Parathyroid adenoma (tissue), 2 donors: ENCODE measurements around the gene MIR17HG.

Experiments
- H2AFZ ChIP-seq: fragments of 300-600 bp; sonication (generic); one replicate; pipeline ENCODE4 v1.7.0; 2017; ENCODE audit warnings: antibody characterized with exemption, mild to moderate bottlenecking
- H3K27ac ChIP-seq: fragments of 300-600 bp; sonication (generic); one replicate; pipeline ENCODE4 v1.7.0; 2017
- H3K27me3 ChIP-seq: fragments of 300-600 bp; sonication (generic); one replicate; pipeline ENCODE4 v1.7.0; 2017; ENCODE audit warnings: low read length; ENCODE audit not compliant: control insufficient read depth, insufficient read depth
- H3K36me3 ChIP-seq: fragments of 300-600 bp; sonication (generic); one replicate; pipeline ENCODE4 v1.7.0; 2017; ENCODE audit warnings: low read length; ENCODE audit not compliant: control insufficient read depth, insufficient read depth
- H3K4me1 ChIP-seq: fragments of 300-600 bp; sonication (generic); one replicate; pipeline ENCODE4 v1.7.0; 2017; ENCODE audit warnings: control low read depth
- H3K4me2 ChIP-seq: fragments of 300-600 bp; sonication (generic); one replicate; pipeline ENCODE4 v1.7.0; 2017; ENCODE audit warnings: low read length
- H3K4me3 ChIP-seq: fragments of 300-600 bp; sonication (generic); one replicate; pipeline ENCODE4 v1.7.0; 2017; ENCODE audit warnings: low read depth, low read length
- H3K79me2 ChIP-seq: fragments of 300-600 bp; sonication (generic); one replicate; pipeline ENCODE4 v1.7.0; 2017; ENCODE audit warnings: control low read depth
- H3K9ac ChIP-seq: fragments of 300-600 bp; sonication (generic); one replicate; pipeline ENCODE4 v1.7.0; 2017; ENCODE audit warnings: mild to moderate bottlenecking
- H3K9me3 ChIP-seq: fragments of 300-600 bp; sonication (generic); one replicate; pipeline ENCODE4 v1.7.0; 2017; ENCODE audit warnings: low read length; ENCODE audit not compliant: control insufficient read depth
- TF ChIP-seq, protein P1 (sequence below): fragments of 300-600 bp; sonication (generic); IDR thresholded peaks from one replicate; pipeline ENCODE4 v1.7.0; 2017; ENCODE audit warnings: antibody characterized with exemption, mild to moderate bottlenecking
- donor health status: primary hyperparathyroidism.

MIR17HG gene

DNA sequence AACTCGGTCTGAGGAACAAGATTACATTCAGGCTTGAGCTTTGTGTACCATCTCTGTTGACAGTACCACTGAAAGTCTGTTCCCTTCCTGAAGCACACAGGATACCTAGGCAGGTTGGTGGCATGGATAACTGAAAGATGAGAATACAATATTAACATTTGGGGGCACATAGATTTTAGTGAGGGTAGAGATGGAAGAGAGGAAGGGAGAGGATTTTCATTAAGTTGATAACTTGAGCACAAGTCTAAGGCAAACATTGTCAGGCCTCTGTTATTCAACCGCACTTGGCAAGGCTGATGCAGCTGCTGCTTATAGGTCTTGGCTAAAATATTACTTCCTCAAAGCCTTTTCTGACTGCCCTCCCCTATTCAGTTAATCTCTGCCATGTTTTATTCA, 10.9 kb downstream of the MIR17HG start:
- TF ChIP-seq, protein P1, sequence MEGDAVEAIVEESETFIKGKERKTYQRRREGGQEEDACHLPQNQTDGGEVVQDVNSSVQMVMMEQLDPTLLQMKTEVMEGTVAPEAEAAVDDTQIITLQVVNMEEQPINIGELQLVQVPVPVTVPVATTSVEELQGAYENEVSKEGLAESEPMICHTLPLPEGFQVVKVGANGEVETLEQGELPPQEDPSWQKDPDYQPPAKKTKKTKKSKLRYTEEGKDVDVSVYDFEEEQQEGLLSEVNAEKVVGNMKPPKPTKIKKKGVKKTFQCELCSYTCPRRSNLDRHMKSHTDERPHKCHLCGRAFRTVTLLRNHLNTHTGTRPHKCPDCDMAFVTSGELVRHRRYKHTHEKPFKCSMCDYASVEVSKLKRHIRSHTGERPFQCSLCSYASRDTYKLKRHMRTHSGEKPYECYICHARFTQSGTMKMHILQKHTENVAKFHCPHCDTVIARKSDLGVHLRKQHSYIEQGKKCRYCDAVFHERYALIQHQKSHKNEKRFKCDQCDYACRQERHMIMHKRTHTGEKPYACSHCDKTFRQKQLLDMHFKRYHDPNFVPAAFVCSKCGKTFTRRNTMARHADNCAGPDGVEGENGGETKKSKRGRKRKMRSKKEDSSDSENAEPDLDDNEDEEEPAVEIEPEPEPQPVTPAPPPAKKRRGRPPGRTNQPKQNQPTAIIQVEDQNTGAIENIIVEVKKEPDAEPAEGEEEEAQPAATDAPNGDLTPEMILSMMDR: no peak
- no peak overlapping the region for H2AFZ ChIP-seq
- no peaks in the 10 kb centered on the region for H3K79me2 ChIP-seq
- H3K4me3 ChIP-seq: no peak overlapping the region
- no peaks in the 10 kb centered on the region for H3K4me1 ChIP-seq
- no peaks in the 10 kb centered on the region for H3K9me3 ChIP-seq
- H3K27ac ChIP-seq: no peak overlapping the region
- no peaks in the 10 kb centered on the region for H3K36me3 ChIP-seq
- H3K27me3 ChIP-seq: no peaks in the 10 kb centered on the region
- no peak overlapping the region for H3K4me2 ChIP-seq
- no peak overlapping the region for H3K9ac ChIP-seq

DNA sequence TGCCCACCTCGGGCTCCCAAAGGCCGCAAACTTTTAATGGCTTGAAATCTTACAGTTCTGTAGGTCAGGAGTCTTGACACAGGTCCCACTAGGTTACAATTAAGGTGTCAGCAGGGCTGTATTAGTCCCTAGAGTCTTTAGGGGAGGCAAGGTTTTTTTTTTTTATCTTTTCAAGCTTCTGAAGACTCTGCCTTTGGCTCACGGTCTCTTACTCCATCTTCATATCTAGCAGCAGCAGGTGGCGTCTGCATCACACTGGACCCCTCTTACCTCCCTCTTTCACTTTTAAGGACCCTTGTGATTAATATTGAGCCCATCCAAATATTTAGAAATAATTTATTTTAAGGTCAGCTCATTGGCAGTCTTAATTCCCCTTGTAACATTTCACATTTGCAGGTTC, 11.6 kb downstream of the MIR17HG start:
- TF ChIP-seq, protein P1: no peak
- no peak overlapping the region for H3K4me2 ChIP-seq

DNA sequence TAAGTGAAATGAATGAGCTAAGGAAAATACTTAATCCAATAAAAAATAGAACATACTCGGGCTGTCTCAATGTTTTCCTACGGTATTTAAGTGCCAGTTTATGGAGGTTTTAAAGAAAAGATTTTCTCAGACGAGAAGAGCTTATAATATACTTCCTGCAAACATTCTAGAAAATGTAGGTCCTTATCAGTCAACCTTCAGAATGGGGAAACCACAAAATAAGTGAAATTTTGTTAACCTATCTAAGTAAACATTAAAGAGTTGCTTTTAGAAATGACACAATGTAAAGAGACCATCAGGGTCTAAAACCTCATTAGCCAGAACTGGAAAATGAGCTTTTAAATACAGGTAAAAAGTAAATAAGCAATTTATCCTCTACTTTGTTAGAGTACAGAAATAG, 12.1 kb downstream of the MIR17HG start:
- Histone ChIP-seq H3K4me2 (no peak overlapping the region), H2AFZ (no peak overlapping the region), H3K9me3 (no peaks in the 10 kb centered on the region), H3K9ac (no peak overlapping the region), H3K4me1 (no peaks in the 10 kb centered on the region), H3K27me3 (no peaks in the 10 kb centered on the region), H3K36me3 (no peaks in the 10 kb centered on the region), H3K27ac (no peak overlapping the region), H3K79me2 (no peaks in the 10 kb centered on the region), H3K4me3 (no peak overlapping the region)
- TF ChIP-seq, protein P1: no peak

More for the DNA sequence above, 11.6 kb downstream of the MIR17HG start:
- no peaks in the 10 kb centered on the region for H3K4me1 ChIP-seq
- H3K36me3 ChIP-seq: no peaks in the 10 kb centered on the region
- H3K27me3 ChIP-seq: no peaks in the 10 kb centered on the region
- H3K9me3 ChIP-seq: no peaks in the 10 kb centered on the region
- H2AFZ ChIP-seq: no peak overlapping the region
- no peak overlapping the region for H3K9ac ChIP-seq
- H3K27ac ChIP-seq: no peak overlapping the region
- no peaks in the 10 kb centered on the region for H3K79me2 ChIP-seq
- no peak overlapping the region for H3K4me3 ChIP-seq

DNA sequence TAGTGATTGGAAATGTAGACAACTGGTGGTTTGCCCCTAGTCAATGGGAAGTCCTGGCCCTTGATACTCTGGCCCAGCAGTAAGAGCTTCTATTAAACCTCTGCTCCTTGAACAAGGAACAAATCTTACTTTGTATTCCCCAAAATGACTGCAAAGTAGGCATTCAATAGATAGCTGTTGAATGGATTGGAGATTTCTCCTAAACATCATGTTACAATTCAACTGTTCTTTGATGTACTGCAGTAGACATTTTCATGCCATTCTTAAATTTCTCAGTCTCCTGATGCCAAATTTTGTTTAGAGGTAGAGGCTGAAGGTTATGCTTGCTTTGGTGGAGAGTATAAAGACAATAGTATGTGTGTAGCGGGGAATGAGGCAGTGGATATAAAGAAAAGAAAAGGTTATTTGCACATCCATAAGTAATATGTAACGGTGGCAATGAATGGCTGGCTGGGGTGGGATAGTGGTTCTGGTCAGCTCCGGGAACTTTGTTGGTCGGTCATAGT, 12.8 kb downstream of the MIR17HG start:
- Histone ChIP-seq H3K36me3 (no peaks in the 10 kb centered on the region), H3K9ac (no peak overlapping the region), H3K27ac (no peak overlapping the region), H3K79me2 (no peaks in the 10 kb centered on the region), H3K4me1 (no peaks in the 10 kb centered on the region), H3K4me2 (no peak overlapping the region), H3K27me3 (no peaks in the 10 kb centered on the region), H3K4me3 (no peak overlapping the region), H2AFZ (no peak overlapping the region), H3K9me3 (no peaks in the 10 kb centered on the region)
- TF ChIP-seq, protein P1: no peak

DNA sequence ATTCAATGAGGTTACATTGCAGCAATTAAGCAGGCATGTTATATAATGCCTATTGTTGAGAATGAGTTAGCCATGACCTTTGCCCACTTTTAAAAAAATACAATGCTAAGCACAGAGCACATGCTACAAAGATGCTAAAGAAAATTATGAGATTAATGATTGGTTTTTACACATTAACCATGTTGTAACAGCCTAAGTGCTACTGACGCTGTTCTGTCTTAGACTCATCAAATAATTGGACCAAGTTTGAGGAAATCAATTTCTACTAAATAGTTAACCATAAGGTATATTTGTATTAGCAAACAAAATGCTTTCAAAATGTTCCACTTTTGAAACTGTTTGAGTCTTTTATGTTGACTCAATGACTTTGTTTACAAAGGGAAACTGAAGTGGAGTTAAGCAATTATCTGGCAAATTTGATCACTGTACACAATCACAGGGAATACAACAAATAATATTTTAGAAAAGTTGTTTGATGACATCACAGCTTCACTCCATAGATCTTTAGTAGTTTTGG, 14.3 kb downstream of the MIR17HG start:
- H3K9ac ChIP-seq: no peak overlapping the region
- no peaks in the 10 kb centered on the region for H3K9me3 ChIP-seq
- H3K4me1 ChIP-seq: no peaks in the 10 kb centered on the region
- H3K36me3 ChIP-seq: no peaks in the 10 kb centered on the region
- H3K27me3 ChIP-seq: no peaks in the 10 kb centered on the region
- no peak overlapping the region for H2AFZ ChIP-seq
- TF ChIP-seq, protein P1: no peak
- no peaks in the 10 kb centered on the region for H3K79me2 ChIP-seq
- no peak overlapping the region for H3K27ac ChIP-seq
- no peak overlapping the region for H3K4me2 ChIP-seq
- no peak overlapping the region for H3K4me3 ChIP-seq
